ENCODE measurements around the gene MCRIP1. TPM values are rescaled to one million over a fixed set of nuclear protein-coding genes. Genes with fewer than 3 reads are reported as not detected.

The MCRIP1 gene
- polyA plus RNA-seq, 1 of the 3 experiments (the other 2 are of a cell fraction) = 156 TPM

- TF ChIP-seq POLR2AphosphoS5 (IDR thresholded peaks at IDR 0.05; ENCODE audit: low read depth, low read length) = no peak
- peak; percentile 80; the same call in 1 of the 2 replicates for TF ChIP-seq EZH2phosphoT487 (IDR thresholded peaks at IDR 0.05; ENCODE audit: borderline replicate concordance, low read depth)
- Histone ChIP-seq H4K20me1 (ENCODE audit: insufficient read depth) (no peaks in the 10 kb centered on the region), H3K79me2 (ENCODE audit: insufficient read depth) (no peaks in the 10 kb centered on the region), H3K36me3 (replicated peaks in 1 of 2; ENCODE audit: control insufficient read depth in 1 of 2, insufficient read depth in 2 of 2, low read length in 1 of 2) (no peaks in the 10 kb centered on the region), H3K9me2 (no peaks in the 10 kb centered on the region), H2AFZ (ENCODE audit: low read depth) (no peak within 1 kb of the TSS), H3K4me1 (ENCODE audit: control insufficient read depth in 1 of 2, insufficient read depth in 2 of 2, low read depth in 1 of 2, low read length in 1 of 2) (peaks cover 0 to 8% of the 10 kb centered on the region in 2 experiments; a peak in 1 of 4 replicates), H3K4me3 (ENCODE audit: low read depth in 2 of 2, low read length in 1 of 2) (no peak within 1 kb of the TSS; a peak in 1 of 4 replicates), H3K9ac (no peak within 1 kb of the TSS), H3K9me3 (0 out of 2 replicates have a peak, but pooled peaks cover 3% of the 10 kb centered on the region), H3F3A (replicated peaks; ENCODE audit: insufficient read depth) (no peaks in the 10 kb centered on the region), H3K27me3 (ENCODE audit: insufficient read depth) (peaks cover 97% of the 10 kb centered on the region), H3K27ac (ENCODE audit: low read depth in 2 of 2, low read length in 1 of 2) (no peak within 1 kb of the TSS), H3K4me2 (peak within 1 kb of the TSS; percentile 33; the same call in 1 of the 2 replicates)
- peak; percentile 77 for DNase-seq
- ChIA-PET CTCF (no interaction called here), POLR2A (no interaction called here)
- 8% methylated on average over 35 of the region's 110 CpGs for WGBS (ENCODE audit: low lambda C conversion rate)
These were observed 29.1 kb downstream of the MCRIP1 start, which contains the start of gene GCGR for GRCh38 chr17:81803728-81804558. Gene GCGR (plus strand): TSS chr17:81804150. CDS start chr17:81809019, 4,869 bp downstream.

GRCh38 chr17:81802856-81803643 lies 30.0 kb downstream of the MCRIP1 start:
- CTCF ChIA-PET = no interaction called here
- peaks cover 88% of the 10 kb centered on the region for H3K27me3 ChIP-seq (ENCODE audit: insufficient read depth)
- no peak overlapping the region for H3K4me2 ChIP-seq

More at GRCh38 chr17:81802856-81803643, 30.0 kb downstream of the MCRIP1 start:
- H3K79me2 ChIP-seq (ENCODE audit: insufficient read depth) = no peaks in the 10 kb centered on the region
- POLR2A ChIA-PET = no interaction called here
- H3K9ac ChIP-seq = no peak overlapping the region
- WGBS (ENCODE audit: low lambda C conversion rate) = 17% methylated on average over 26 of the region's 26 CpGs
- H3K9me3 ChIP-seq = 0 out of 2 replicates have a peak, but pooled peaks cover 3% of the 10 kb centered on the region
- peaks cover 0 to 6% of the 10 kb centered on the region in 2 experiments; a peak in 1 of 4 replicates for H3K4me1 ChIP-seq (ENCODE audit: control insufficient read depth in 1 of 2, insufficient read depth in 2 of 2, low read depth in 1 of 2, low read length in 1 of 2)
- H3K4me3 ChIP-seq (ENCODE audit: low read depth in 2 of 2, low read length in 1 of 2) = no peak overlapping the region; a peak in 1 of 4 replicates
- no peaks in the 10 kb centered on the region for H3K36me3 ChIP-seq (replicated peaks in 1 of 2; ENCODE audit: control insufficient read depth in 1 of 2, insufficient read depth in 2 of 2, low read length in 1 of 2)
- no peaks in the 10 kb centered on the region for H4K20me1 ChIP-seq (ENCODE audit: insufficient read depth)
- no peak overlapping the region for H2AFZ ChIP-seq (ENCODE audit: low read depth)
- no peaks in the 10 kb centered on the region for H3F3A ChIP-seq (replicated peaks; ENCODE audit: insufficient read depth)
- TF ChIP-seq IRF3 (IDR thresholded peaks at IDR 0.05; ENCODE audit: low read depth, low read length) (no peak), REST (IDR thresholded peaks at IDR 0.05; ENCODE audit: low read depth, low read length) (no peak), NFIC (IDR thresholded peaks at IDR 0.05; ENCODE audit: borderline replicate concordance) (no peak), GABPA (IDR thresholded peaks at IDR 0.05; ENCODE audit: low read depth) (no peak), TAF1 (IDR thresholded peaks at IDR 0.05; ENCODE audit: borderline replicate concordance, low read depth, low read length) (no peak), NRF1 (IDR thresholded peaks at IDR 0.05; ENCODE audit: low read depth, low read length) (no peak), SMC3 (IDR thresholded peaks at IDR 0.05; ENCODE audit: low read depth, low read length) (no peak)
- DNase-seq = no peak
- H3K9me2 ChIP-seq = no peaks in the 10 kb centered on the region
- no peak overlapping the region for H3K27ac ChIP-seq (ENCODE audit: low read depth in 2 of 2, low read length in 1 of 2)
